ENCODE measurements around the gene SHKBP1.

GRCh38 chr19:40629346-40629745 lies 52.7 kb downstream of the SHKBP1 start:
- TF ChIP-seq CTCF (IDR thresholded peaks at IDR 0.05): no peak
- no peak for TF ChIP-seq ZFX (IDR thresholded peaks at IDR 0.05; ENCODE audit: borderline replicate concordance)
